GM12865 (cell line): ENCODE data around the gene PC.

Experiments
- DNase-seq: peaks from one replicate; pipeline ENCODE4 v3.0.0; 2010; ENCODE audit warnings: low read depth
- H3K4me3 ChIP-seq: 2 replicates; pipeline ENCODE4 v1.5.1; 2011; ENCODE audit warnings: mild to moderate bottlenecking, low read depth, low read length, control low read depth
- TF ChIP-seq, protein P1 (sequence below): IDR thresholded peaks from 2 replicates; pipeline ENCODE4 v1.5.1; 2011; ENCODE audit warnings: low read length, control low read depth, low read depth, inconsistent platforms; ENCODE audit not compliant: insufficient read depth; ENCODE audit errors: missing control alignments

PC gene

DNA sequence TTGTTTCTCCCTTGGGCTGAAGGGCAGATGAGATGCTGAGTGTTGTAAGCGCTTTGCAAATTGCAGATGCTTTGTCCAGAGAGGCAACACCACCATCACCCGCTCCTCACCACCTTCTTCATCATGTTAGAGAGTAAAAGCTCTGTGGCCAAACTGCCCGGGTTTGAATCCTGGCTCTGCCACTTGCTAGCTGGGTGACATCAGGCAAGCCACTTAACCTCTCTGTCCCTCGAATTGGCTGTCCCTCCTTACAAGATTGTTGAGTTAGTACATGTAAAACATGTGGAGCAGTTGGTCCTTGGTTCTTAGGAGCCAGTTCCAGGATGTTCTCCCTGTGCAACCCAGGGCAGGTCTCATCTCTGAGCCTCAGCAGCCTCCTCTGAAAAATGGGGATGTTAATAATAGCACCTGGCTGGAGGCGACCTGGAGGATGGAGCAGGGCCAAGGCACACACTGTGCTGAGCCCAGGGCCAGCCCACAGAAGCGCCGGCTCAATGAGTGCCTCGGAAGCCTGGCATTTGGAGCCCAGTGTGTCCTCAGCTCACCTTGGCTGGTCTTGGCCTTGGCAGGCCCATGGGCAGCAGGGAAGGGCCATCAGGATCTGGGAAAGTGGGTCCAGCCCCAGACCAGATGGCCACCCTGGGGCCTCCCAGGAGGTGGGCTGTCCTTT lies 27.5 kb upstream of the PC start:
- H3K4me3 ChIP-seq = no peak overlapping the region
- TF ChIP-seq, protein P1, sequence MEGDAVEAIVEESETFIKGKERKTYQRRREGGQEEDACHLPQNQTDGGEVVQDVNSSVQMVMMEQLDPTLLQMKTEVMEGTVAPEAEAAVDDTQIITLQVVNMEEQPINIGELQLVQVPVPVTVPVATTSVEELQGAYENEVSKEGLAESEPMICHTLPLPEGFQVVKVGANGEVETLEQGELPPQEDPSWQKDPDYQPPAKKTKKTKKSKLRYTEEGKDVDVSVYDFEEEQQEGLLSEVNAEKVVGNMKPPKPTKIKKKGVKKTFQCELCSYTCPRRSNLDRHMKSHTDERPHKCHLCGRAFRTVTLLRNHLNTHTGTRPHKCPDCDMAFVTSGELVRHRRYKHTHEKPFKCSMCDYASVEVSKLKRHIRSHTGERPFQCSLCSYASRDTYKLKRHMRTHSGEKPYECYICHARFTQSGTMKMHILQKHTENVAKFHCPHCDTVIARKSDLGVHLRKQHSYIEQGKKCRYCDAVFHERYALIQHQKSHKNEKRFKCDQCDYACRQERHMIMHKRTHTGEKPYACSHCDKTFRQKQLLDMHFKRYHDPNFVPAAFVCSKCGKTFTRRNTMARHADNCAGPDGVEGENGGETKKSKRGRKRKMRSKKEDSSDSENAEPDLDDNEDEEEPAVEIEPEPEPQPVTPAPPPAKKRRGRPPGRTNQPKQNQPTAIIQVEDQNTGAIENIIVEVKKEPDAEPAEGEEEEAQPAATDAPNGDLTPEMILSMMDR = no peak
- no peak for DNase-seq

DNA sequence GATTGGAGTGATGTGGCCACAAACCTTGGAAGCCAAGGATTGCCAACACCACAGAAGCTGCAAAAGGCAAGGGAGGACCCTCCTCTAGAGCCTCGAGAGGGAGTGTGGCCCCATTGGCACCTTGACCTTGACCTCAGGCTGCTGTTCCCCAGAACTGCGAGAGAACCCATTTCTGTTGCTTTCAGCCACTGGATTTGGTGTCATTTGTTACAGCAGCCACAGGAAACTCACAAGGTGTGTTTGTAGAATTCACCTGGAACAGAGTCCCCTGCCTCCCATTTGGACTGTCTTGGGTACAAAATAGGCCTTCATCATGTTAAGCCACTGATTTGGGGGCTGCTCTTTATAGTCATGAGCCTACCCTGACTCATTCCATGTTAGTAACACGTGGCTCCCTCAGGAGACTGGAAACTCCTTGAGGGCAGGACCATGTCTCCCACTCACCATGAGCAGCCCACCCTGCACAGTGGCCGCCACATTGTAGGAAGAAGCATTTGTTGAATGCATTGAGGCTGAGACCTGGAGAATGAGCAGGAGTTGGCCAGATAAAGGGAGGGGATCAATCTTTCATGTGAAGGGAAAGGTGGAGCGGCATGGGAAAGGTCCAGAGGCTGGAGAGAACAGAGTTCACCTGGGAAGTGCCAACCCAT lies 25.2 kb upstream of the PC start:
- DNase-seq = no peak
- TF ChIP-seq, protein P1 = no peak
- no peak overlapping the region for H3K4me3 ChIP-seq

DNA sequence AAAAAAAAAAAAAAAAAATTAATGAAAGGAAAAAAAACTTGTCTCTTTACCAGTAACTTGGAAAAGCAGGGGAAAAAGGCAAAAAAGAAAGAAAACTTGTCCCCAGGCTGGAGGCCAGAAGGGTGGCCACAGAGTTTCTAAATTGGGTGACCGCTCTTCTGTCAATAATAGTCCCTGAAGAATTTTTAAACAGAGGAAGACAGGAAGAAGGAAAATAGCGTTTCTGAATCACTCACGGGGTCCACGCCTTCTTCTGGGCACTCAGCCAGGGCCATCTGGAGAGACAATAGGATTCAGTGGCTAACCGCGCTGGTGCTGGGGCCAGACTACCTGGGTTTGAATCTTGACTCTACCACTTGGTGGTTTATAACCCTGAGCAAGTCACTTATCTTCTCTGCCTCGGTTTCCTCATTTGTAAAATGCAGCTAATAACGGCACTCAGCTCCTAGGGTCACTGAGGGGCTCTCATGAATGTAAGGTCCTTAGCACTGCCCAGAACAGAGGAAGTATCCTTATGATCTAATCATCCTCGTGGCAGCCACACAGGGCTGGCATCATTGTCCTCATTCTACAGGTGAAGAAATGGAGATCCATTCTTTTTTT lies 23.9 kb upstream of the PC start:
- TF ChIP-seq, protein P1 = no peak
- DNase-seq = peak; percentile 61
- H3K4me3 ChIP-seq = no peak overlapping the region

DNA sequence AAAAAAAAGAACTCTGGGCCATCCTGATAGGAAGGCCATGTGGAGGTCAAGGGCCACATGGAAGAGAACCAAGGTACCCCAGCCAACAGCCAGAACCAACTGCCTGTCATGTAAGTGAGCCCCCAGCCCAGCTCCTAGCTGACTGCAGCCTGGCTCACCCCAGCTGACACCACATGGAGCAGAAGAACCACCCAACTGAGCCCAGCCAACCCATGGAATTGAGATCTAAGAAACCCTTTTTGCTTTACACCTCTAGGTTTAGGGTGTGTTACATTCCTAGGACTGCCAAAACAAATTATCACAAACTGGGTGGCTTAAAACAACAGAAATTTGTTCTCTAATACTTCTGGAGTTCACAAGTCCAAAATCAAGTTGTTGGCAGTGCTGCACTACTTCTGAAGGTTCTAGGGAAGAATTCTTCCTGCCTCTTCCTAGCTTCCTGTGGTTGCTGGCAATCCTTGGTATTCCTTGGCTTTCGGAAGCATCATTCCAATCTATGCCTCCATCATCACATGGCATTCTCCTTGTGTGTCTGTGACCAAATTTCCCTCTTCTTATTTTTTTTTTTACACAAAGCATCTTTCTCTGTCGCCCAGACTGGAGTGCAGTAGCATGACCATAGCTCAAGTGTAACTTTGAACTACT lies 21.3 kb upstream of the PC start:
- no peak for DNase-seq
- H3K4me3 ChIP-seq = no peak overlapping the region
- TF ChIP-seq, protein P1 = no peak

DNA sequence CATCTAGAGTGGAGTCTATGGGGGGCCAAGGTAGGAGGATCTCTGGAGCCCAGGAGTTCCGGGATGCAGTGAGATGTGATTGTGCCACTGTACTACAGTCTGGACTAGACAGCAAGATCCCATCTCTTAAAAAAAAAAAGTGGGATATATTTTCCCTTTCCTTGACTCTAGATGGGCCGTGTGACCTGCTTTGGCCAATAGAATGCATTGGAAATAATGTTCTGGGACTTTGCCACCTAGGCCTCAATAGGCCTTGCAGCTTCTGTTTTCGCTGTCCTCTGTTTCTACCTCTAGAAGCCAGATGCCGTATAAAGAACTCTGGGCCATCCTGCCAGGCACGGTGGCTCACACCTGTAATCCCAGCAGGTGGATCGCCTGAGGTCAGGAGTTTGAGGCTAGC lies 20.5 kb upstream of the PC start:
- TF ChIP-seq, protein P1 = no peak
- DNase-seq = no peak
- H3K4me3 ChIP-seq = no peak overlapping the region

DNA sequence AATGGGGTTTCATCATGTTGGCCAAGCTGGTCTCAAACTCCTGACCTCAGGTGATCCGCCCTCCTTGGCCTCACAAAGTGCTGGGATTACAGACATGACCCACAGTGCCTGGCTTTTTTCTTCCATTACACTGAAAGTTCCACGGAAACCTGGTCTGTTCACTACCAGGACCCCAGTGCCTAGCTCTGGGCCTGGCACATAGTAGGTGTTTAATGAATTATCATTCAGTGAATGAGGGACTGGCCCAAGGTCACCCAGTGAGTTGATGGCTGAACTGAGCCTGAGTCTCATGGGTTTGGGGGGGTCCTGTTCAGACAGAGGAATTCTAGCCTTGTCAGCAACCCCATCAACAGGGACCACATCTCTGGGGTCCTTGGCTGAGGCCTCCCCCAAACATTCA lies 20.0 kb upstream of the PC start:
- TF ChIP-seq, protein P1 = no peak
- H3K4me3 ChIP-seq = no peak overlapping the region
- no peak for DNase-seq
